Measurements from ENCODE around the gene DOCK9.

DOCK9 gene

DNA sequence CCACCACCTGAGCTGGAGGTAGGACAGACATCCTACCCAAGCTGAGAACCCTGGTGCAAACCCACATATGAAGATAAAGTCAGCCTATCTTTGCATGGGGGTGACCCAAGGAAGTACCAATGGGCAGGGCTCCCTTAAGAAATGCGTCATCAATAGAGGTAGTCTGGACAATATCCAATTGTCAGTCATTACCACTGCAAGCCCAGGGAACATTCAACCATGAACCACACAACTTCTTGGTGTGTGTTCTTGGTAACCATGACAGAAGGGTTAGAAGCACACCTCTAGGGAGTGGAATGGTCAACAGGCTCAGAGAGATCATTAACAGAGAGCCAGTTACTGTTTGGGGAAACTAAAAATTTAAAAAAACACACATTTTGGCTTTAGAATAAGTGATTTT, 34.7 kb upstream of the DOCK9 start:
- FAIRE-seq, result no peak
- TF ChIP-seq TAF1 (IDR thresholded peaks at IDR 0.05; ENCODE audit: low read depth, low read length), result no peak
- no peak for TF ChIP-seq SPI1 (IDR thresholded peaks at IDR 0.05; ENCODE audit: low read depth, low read length)
- no peak for TF ChIP-seq POLR2A (IDR thresholded peaks at IDR 0.05; ENCODE audit: low read depth, low read length)
- no peak for TF ChIP-seq PAX5 (IDR thresholded peaks at IDR 0.05; ENCODE audit: insufficient read depth, low read length, severe bottlenecking)
- TF ChIP-seq POLR2AphosphoS5 (IDR thresholded peaks at IDR 0.05; ENCODE audit: low read depth, low read length), result no peak
- TF ChIP-seq POU2F2 (IDR thresholded peaks at IDR 0.05; ENCODE audit: low read depth, low read length), result no peak
- no peak for DNase-seq (ENCODE audit: insufficient read length, low spot score)

DNA sequence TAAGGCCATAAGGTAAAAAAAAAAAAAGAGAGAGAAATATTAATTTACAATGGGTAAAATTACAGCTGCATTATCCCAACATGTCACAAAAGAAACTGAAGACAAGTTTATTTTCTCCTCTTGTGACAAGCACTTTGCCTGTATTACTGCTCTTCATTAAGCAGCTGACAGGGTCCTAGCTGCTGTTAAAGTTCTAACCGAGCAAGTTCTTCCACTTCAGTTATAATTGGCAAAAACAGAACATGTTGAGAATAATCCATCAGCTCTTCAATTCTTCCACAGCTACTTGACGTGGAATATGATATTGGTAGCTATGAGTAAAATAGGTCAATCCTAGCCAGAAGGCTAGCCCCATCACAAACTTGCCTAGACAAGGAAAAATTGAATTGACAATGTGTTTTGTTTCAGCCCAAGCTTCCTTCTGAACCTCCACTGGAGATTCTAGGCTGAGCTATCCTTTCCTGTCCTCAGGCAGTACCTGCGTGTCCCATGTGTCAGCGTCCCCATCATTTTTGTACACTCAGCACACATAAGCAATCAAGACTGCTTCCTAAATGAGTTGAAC, 32.2 kb upstream of the DOCK9 start:
- FAIRE-seq (no peak), DNase-seq (ENCODE audit: insufficient read length, low spot score) (no peak)
- TF ChIP-seq POLR2A (IDR thresholded peaks at IDR 0.05; ENCODE audit: low read depth, low read length) (no peak), TAF1 (IDR thresholded peaks at IDR 0.05; ENCODE audit: low read depth, low read length) (no peak), POU2F2 (IDR thresholded peaks at IDR 0.05; ENCODE audit: low read depth, low read length) (no peak)

DNA sequence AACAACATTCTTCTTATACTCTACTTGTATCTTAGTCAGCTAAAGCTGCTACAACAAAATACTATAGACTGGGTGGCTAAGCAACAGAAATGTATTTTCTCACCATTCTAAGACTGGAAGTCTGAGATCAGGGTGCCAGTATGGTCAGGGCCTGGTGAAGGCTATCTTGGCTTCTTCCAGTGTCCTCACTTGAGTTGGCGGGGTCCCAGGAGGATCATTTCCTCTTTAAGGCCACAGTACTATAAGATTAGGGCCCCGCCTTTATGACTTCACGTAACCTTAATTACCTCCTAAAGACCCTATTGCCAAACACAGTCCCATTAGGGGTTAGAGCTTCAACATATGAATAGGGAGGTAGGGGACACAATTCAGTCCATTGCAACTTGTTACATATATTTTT, 30.7 kb upstream of the DOCK9 start:
- TF ChIP-seq POU2F2 (IDR thresholded peaks at IDR 0.05; ENCODE audit: low read depth, low read length), result no peak
- no peak for TF ChIP-seq POLR2A (IDR thresholded peaks at IDR 0.05; ENCODE audit: low read depth, low read length)
- no peak for DNase-seq (ENCODE audit: insufficient read length, low spot score)
- no peak for FAIRE-seq

DNA sequence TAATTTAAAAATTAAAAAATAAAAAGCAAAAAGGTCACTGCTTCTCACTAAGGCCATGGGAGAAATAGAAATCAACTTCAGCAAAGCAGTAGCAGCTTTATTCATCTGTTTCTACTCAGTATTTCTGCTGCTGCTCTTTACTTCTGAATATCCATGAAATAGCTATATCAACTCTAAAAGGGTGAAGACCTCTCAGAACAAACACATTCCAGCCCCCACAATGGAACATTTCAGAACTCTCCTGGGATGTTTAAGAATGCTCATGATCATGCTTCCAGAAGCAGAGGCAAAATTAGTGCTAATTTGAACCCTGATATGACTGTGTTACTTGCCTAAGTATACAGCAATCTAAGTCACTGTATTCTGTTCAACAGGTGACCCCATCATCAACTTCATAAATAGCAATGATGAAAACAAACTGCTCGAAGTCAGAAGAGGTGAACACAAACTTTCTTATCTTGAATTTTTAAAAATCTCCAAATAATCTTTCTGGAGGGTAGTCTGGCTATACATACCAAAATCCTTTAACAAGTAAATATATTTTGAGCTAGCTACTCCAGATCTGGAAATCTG, 29.6 kb upstream of the DOCK9 start:
- DNase-seq (ENCODE audit: insufficient read length, low spot score), result no peak
- TF ChIP-seq PAX5 (IDR thresholded peaks at IDR 0.05; ENCODE audit: insufficient read depth, low read length, severe bottlenecking), result no peak
- TF ChIP-seq POLR2AphosphoS5 (IDR thresholded peaks at IDR 0.05; ENCODE audit: low read depth, low read length), result no peak
- TF ChIP-seq TAF1 (IDR thresholded peaks at IDR 0.05; ENCODE audit: low read depth, low read length), result no peak
- TF ChIP-seq POLR2A (IDR thresholded peaks at IDR 0.05; ENCODE audit: low read depth, low read length), result no peak
- no peak for FAIRE-seq

DNA sequence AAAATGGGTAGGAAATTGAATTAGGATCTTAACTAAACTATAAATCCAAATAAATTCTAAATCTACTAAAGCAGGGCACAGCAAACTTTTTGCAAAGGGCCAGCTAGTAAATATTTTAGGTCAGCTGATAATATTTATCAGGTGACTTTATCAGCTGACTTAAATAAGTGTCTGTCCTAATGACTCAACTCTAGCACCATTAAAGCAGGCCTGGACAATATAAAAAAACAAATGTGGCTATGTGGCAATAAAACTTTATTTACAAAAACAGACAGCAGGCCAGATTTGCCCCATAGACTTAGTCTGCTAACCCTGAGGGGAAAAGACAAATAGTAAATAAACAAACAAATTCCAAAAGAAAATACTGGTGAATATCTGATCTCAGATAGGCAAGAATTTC, 27.7 kb upstream of the DOCK9 start:
- TF ChIP-seq PAX5 (IDR thresholded peaks at IDR 0.05; ENCODE audit: insufficient read depth, low read length, severe bottlenecking) (no peak), SPI1 (IDR thresholded peaks at IDR 0.05; ENCODE audit: low read depth, low read length) (no peak), POLR2A (IDR thresholded peaks at IDR 0.05; ENCODE audit: low read depth, low read length) (no peak), POU2F2 (IDR thresholded peaks at IDR 0.05; ENCODE audit: low read depth, low read length) (no peak), POLR2AphosphoS5 (IDR thresholded peaks at IDR 0.05; ENCODE audit: low read depth, low read length) (no peak), TAF1 (IDR thresholded peaks at IDR 0.05; ENCODE audit: low read depth, low read length) (no peak)
- no peak for FAIRE-seq
- no peak for DNase-seq (ENCODE audit: insufficient read length, low spot score)

DNA sequence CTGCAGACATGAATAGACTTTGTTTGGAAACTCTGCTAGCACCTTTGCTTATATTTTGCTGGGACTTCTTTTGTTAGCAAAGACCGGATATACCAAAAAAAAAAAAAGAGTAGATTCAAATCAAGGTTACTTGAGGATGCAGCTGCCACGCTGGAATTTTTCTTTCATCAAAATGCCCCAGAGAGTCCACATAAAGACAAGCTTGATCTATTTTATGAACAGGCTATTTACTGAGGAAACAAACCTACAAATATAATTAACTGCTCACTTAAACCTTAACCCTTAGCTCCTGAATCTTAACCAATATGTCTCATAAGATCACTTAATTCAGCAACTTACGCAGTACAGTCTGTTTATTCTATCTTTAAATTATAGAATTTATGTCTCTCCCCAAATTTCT, 27.1 kb upstream of the DOCK9 start:
- no peak for FAIRE-seq
- no peak for DNase-seq (ENCODE audit: insufficient read length, low spot score)
- TF ChIP-seq POLR2AphosphoS5 (IDR thresholded peaks at IDR 0.05; ENCODE audit: low read depth, low read length) (no peak), SPI1 (IDR thresholded peaks at IDR 0.05; ENCODE audit: low read depth, low read length) (no peak), TAF1 (IDR thresholded peaks at IDR 0.05; ENCODE audit: low read depth, low read length) (no peak), POLR2A (IDR thresholded peaks at IDR 0.05; ENCODE audit: low read depth, low read length) (no peak), PAX5 (IDR thresholded peaks at IDR 0.05; ENCODE audit: insufficient read depth, low read length, severe bottlenecking) (no peak), POU2F2 (IDR thresholded peaks at IDR 0.05; ENCODE audit: low read depth, low read length) (no peak)

DNA sequence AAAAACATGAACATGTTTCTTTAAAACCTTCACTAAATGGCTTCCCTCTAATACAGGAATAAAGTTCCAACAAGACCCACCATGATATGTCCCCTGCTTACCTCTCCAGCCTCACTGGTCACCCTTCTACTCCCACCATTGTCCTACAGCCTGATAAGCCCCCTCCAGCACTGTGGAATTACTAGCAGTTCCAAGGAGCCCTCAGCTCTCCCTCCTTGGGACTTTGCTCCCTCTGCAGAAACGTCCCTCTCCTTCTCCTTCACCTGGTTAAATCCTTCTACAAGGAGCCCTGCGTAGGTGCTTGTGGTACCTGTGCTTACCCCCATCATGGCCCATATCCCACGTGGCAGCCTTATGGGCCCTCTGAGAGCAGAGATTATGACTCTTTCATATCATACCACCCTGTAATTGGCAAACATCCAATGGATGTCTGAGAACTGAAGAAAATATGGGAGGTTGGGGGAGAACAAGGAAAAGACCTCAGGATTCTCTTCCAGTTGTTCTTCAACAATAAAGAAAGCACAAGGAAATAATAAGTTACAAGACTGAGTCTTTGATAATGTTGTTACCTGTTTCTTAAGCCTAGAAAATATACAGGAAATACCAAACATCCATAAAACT, 26.1 kb upstream of the DOCK9 start:
- TF ChIP-seq POLR2AphosphoS5 (IDR thresholded peaks at IDR 0.05; ENCODE audit: low read depth, low read length), result no peak
- no peak for TF ChIP-seq POLR2A (IDR thresholded peaks at IDR 0.05; ENCODE audit: low read depth, low read length)
- no peak for TF ChIP-seq TAF1 (IDR thresholded peaks at IDR 0.05; ENCODE audit: low read depth, low read length)
- TF ChIP-seq POU2F2 (IDR thresholded peaks at IDR 0.05; ENCODE audit: low read depth, low read length), result no peak
- TF ChIP-seq PAX5 (IDR thresholded peaks at IDR 0.05; ENCODE audit: insufficient read depth, low read length, severe bottlenecking), result no peak
- no peak for TF ChIP-seq SPI1 (IDR thresholded peaks at IDR 0.05; ENCODE audit: low read depth, low read length)
- FAIRE-seq, result no peak

DNA sequence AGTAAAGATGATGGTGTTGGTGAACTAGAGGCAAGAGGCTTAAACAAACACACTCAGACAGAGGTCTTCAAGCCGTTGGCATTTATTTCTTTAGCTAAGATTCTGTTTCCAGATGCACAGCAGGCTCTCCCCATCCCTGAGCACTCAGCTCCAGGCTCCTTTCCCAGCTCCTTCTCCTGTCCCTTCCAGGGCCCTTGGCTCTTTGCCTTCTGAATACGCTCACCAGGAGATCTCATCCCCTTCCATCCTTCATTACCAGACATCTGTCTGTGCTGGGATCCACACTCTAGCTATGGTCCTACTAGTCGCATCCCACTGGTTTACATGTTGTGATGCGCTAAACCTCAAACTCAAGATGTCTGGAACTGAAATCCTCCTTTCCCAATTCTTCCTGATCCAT, 25.3 kb upstream of the DOCK9 start:
- no peak for TF ChIP-seq TAF1 (IDR thresholded peaks at IDR 0.05; ENCODE audit: low read depth, low read length)
- no peak for TF ChIP-seq POU2F2 (IDR thresholded peaks at IDR 0.05; ENCODE audit: low read depth, low read length)
- no peak for TF ChIP-seq POLR2AphosphoS5 (IDR thresholded peaks at IDR 0.05; ENCODE audit: low read depth, low read length)
- no peak for TF ChIP-seq PAX5 (IDR thresholded peaks at IDR 0.05; ENCODE audit: insufficient read depth, low read length, severe bottlenecking)
- TF ChIP-seq POLR2A (IDR thresholded peaks at IDR 0.05; ENCODE audit: low read depth, low read length), result no peak
- no peak for TF ChIP-seq SPI1 (IDR thresholded peaks at IDR 0.05; ENCODE audit: low read depth, low read length)
- DNase-seq (ENCODE audit: insufficient read length, low spot score) (no peak), FAIRE-seq (no peak)

More for the DNA sequence above, 26.1 kb upstream of the DOCK9 start:
- DNase-seq (ENCODE audit: insufficient read length, low spot score), result no peak

DNA sequence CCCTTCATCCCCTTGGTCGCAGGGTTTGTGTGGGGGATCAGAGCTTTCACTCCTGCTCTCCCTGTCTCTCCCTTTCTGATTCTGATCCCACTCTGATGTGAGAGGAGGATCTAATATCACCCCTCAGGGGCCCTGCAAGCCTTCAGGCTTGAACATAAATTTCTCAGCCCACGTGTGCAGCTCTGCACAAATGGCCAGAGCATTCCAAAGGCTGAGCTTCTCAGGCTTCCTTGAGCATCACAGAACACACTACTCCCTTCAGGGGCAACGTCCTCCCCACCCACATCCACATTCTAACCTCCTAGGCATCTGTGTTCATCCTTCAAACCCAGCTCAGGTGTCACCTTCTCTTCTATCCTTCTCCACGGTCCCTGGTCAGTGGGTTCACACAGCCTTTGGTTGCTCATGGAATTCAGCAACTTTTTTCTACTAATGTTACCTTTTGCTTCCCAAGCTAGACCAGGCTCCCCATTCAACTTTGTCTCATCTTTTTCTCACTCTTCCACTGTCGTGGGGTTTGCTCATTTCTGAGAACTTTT, 24.4 kb upstream of the DOCK9 start:
- TF ChIP-seq TAF1 (IDR thresholded peaks at IDR 0.05; ENCODE audit: low read depth, low read length) (no peak), POU2F2 (IDR thresholded peaks at IDR 0.05; ENCODE audit: low read depth, low read length) (no peak), POLR2AphosphoS5 (IDR thresholded peaks at IDR 0.05; ENCODE audit: low read depth, low read length) (no peak), SPI1 (IDR thresholded peaks at IDR 0.05; ENCODE audit: low read depth, low read length) (no peak)
- DNase-seq (ENCODE audit: insufficient read length, low spot score), result no peak
- no peak for FAIRE-seq

DNA sequence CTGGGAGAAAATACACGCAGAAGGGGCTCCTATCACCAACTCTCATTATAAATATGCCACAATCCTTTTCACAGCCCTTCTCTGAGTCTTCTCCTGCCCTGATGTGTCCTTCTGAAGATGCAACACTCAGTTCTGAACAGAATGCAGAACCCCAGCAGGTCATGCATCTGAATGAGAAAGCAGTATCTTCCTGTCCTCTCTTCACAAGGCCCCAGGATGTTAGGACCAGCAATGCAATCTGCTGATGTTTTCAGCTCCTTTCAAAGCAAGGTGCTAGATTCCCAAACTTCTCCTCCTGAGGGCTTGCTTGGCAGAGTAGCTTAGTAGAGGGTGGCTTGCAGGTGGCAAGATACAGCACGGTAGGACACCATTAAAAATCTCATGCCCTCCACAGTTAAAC, 22.3 kb upstream of the DOCK9 start:
- TF ChIP-seq SPI1 (IDR thresholded peaks at IDR 0.05; ENCODE audit: low read depth, low read length), result no peak
- no peak for TF ChIP-seq TAF1 (IDR thresholded peaks at IDR 0.05; ENCODE audit: low read depth, low read length)
- TF ChIP-seq PAX5 (IDR thresholded peaks at IDR 0.05; ENCODE audit: insufficient read depth, low read length, severe bottlenecking), result no peak
- TF ChIP-seq POLR2A (IDR thresholded peaks at IDR 0.05; ENCODE audit: low read depth, low read length), result no peak
- no peak for TF ChIP-seq POLR2AphosphoS5 (IDR thresholded peaks at IDR 0.05; ENCODE audit: low read depth, low read length)
- TF ChIP-seq POU2F2 (IDR thresholded peaks at IDR 0.05; ENCODE audit: low read depth, low read length), result no peak
- DNase-seq (ENCODE audit: insufficient read length, low spot score), result no peak
- FAIRE-seq, result no peak
